Left lung (tissue), 10 donors: ENCODE measurements around the gene CCDC102A. TPM values are rescaled to one million over a fixed set of nuclear protein-coding genes. Genes with fewer than 3 reads are reported as not detected.
A peak's percentile ranks its signal among the peaks of the same experiment; 100 is the strongest.
"Not testable (repeated sequence)": the region's sequence is repeated elsewhere in the genome, so short reads cannot be mapped to it uniquely, and the experiment has no call there.

Experiments
- ATAC-seq: fragments of 200-7000 bp; cut with Tn5 transposase; one replicate; pipeline ENCODE4 v1.9.1; 2020; ENCODE audit warnings: moderate library complexity
- DNase-seq, 4 donors: peaks; one replicate each; pipeline ENCODE4 v3.0.0-alpha.2; 2013 to 2020
- H3K27ac ChIP-seq, 2 donors: fragments of 200-600 bp; sonication (generic) in 1 of 2; one replicate each; pipeline versions ENCODE4 v1.5.0 to v1.8.0; 2020 to 2021
- H3K27me3 ChIP-seq, 2 donors: fragments of 200-600 bp; sonication (generic) in 1 of 2; one replicate each; pipeline versions ENCODE4 v1.5.0 to v1.8.0; 2020 to 2021
- H3K36me3 ChIP-seq, 2 donors: fragments of 200-600 bp; sonication (generic) in 1 of 2; one replicate each; pipeline versions ENCODE4 v1.5.0 to v1.8.0; 2020 to 2021
- H3K4me1 ChIP-seq, 2 donors: fragments of 200-600 bp; one replicate each; pipeline ENCODE4 v1.8.0; 2021
- H3K4me3 ChIP-seq, 2 donors: fragments of 200-600 bp; sonication (generic) in 1 of 2; one replicate each; pipeline versions ENCODE4 v1.5.0 to v1.8.0; 2020 to 2021; ENCODE audit warnings: mild to moderate bottlenecking in 1 of 2
- H3K9me3 ChIP-seq, 2 donors: fragments of 200-600 bp; sonication (generic) in 1 of 2; one replicate each; pipeline versions ENCODE4 v1.5.0 to v1.8.0; 2020 to 2021
- intact Hi-C, 2 donors: fragments of 100-400 bp; cut with DNase I; formaldehyde crosslinking; loops; one replicate each; pipeline versions ENCODE4 v1.11.2 to v1.14.2; 2022
- polyA plus RNA-seq, 6 donors: library from polyadenylated mRNA; unstranded; fragments of 120-200 nt; gene quantifications; one replicate each; pipeline ENCODE4 v1.2.1, GENCODE V29; 2013; ENCODE audit not compliant: insufficient read length in 6 of 6
- total RNA-seq, 2 donors: library from RNA; stranded (reverse); fragmentation: NEBNext Ultra II Directional; extraction: Animal tissue kit (Norgen Biotek cat#: 25700); gene quantifications; one replicate each; pipeline ENCODE4 v1.2.1, GENCODE V29; 2021
- TF ChIP-seq, protein P1 (sequence below), 2 donors: fragments of 200-600 bp; sonication (generic) in 1 of 2; IDR thresholded peaks; one replicate each; pipeline versions ENCODE4 v1.5.0 to v1.8.0; 2021; ENCODE audit warnings: antibody characterized with exemption in 2 of 2
- donor health status: DM: no; HTN: yes; CAD: no.
- donor health status: DM: no; HTN: no; CAD: no.

Gene CCDC102A
- total and polyA plus RNA-seq, 8 donors: 5.2 to 18.4 (median 13.0) TPM

DNA sequence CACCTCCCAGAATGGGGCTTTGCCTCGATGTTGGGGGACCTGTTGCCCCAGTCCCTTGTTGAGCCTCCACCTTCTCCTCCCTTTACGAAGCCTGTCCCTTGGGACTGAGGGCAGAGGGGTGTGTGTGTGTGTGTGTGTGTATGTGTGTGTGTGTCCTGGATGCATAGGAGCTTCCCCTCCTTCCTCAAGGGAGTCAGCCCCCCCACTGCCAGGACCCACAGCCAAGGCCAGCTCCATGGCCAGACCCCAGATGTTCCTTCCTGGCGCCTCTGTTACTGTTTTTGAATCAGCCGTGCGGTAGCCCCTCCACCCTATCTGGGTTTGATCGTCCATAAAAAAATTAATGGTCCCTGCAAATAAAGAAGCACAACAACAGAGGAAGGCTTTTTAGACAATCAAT, 32.4 kb downstream of the CCDC102A start:
- H3K4me3 ChIP-seq: no peak overlapping the region
- H3K36me3 ChIP-seq: no peaks in the 10 kb centered on the region
- TF ChIP-seq, protein P1, sequence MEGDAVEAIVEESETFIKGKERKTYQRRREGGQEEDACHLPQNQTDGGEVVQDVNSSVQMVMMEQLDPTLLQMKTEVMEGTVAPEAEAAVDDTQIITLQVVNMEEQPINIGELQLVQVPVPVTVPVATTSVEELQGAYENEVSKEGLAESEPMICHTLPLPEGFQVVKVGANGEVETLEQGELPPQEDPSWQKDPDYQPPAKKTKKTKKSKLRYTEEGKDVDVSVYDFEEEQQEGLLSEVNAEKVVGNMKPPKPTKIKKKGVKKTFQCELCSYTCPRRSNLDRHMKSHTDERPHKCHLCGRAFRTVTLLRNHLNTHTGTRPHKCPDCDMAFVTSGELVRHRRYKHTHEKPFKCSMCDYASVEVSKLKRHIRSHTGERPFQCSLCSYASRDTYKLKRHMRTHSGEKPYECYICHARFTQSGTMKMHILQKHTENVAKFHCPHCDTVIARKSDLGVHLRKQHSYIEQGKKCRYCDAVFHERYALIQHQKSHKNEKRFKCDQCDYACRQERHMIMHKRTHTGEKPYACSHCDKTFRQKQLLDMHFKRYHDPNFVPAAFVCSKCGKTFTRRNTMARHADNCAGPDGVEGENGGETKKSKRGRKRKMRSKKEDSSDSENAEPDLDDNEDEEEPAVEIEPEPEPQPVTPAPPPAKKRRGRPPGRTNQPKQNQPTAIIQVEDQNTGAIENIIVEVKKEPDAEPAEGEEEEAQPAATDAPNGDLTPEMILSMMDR (IDR thresholded peaks at IDR 0.05): no peak
- peaks cover 3 to 4% of the 10 kb centered on the region in 2 donors for H3K4me1 ChIP-seq
- ATAC-seq (no peak), DNase-seq (peak in 1 of 4 donors; percentile 40)
- no peaks in the 10 kb centered on the region for H3K27me3 ChIP-seq
- no peak overlapping the region for H3K27ac ChIP-seq
- H3K9me3 ChIP-seq: no peaks in the 10 kb centered on the region
- intact Hi-C loops: no loop called here

DNA sequence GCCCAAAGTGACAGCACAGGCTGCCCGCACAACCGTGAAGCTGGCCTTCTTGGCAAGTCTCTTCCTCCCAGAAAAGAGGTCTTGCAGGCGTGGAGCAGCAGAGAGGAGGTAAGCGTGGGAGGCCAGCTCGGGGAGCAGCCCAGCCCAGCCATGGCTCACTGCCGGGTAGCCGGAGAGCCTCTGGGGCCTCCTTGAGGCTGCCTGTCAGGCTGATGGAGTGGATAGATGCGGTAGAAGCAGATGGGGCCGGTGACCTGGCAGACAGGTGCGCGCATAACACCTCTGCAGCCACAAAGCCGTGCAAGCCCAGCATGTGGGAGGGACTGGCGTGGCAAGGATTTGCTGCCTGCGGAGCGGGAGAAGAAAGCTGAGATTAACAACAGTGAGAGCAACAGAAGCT, 33.0 kb downstream of the CCDC102A start:
- TF ChIP-seq, protein P1 (IDR thresholded peaks at IDR 0.05): no peak

DNA sequence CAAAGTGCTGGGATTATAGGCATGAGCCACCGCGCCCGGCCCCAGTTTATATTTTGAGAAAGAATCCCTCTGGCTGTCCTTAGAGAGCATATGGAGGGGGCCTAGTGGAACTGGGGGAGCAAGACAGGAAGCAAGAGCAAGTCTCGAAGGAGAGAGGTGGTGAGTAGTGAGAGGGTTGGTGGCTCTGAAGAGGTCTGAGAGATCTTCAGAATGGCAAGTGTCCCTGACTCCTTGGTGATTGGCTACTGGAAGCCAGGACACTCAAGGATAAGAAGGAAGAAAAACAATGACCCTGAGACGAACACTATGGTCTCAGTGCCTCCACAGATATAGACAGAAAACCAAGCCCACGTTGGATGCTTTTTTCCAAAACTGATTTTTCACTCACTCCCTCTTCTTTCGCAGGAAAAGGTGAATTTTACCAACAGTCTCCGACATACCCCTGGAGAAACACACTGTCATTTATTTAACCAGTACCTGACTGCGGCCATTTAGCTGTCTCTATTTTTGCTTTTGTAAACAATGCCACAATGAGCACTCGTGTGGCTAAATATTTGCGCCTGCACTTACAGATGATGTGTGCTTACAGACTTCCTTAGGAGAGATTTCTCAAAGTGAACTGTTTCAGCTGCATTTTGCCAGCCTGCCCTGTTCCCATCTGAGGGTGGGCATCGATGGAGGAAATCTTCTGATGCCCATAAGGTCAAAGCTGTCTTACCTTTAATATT, 34.2 kb downstream of the CCDC102A start:
- no peaks in the 10 kb centered on the region for H3K9me3 ChIP-seq
- H3K36me3 ChIP-seq: no peaks in the 10 kb centered on the region
- peak overlapping the region in 1 of 2 donors; percentile 59 for H3K27ac ChIP-seq
- ATAC-seq (peak; percentile 82), DNase-seq (no peak)
- intact Hi-C loops: no loop called here
- TF ChIP-seq, protein P1 (IDR thresholded peaks at IDR 0.05): no peak
- peaks cover 3 to 4% of the 10 kb centered on the region in 2 donors for H3K4me1 ChIP-seq
- H3K27me3 ChIP-seq: no peaks in the 10 kb centered on the region
- H3K4me3 ChIP-seq: no peak overlapping the region

More for the DNA sequence above, 33.0 kb downstream of the CCDC102A start:
- Histone ChIP-seq H3K27ac (peak overlapping the region in 1 of 2 donors; percentile 59), H3K36me3 (no peaks in the 10 kb centered on the region), H3K9me3 (no peaks in the 10 kb centered on the region), H3K4me3 (no peak overlapping the region), H3K27me3 (no peaks in the 10 kb centered on the region), H3K4me1 (peaks cover 3 to 4% of the 10 kb centered on the region in 2 donors)
- intact Hi-C loops: no loop called here
- DNase-seq (peak in 2 of 4 donors; percentile 62 to 78), ATAC-seq (peak; percentile 64)

DNA sequence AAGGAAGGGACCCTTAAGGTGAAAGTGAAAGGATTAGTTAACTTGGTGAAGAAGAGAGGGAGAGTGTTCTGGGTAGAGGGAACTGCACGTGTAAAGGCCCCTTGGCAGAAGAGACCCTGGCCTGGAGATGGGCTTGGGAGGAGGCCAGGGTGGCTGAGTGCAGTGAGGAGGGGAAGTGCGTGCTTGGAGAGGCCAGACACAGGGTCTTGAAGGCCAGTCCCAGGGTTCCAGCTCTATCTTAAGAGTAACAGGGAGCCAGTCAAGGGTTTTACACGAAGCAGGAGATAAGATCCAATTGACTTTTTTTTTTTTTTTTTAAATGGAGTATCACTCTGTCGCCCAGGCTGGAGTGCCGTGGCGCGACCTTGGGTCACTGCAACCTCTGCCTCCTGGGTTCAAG, 34.9 kb downstream of the CCDC102A start:
- no peaks in the 10 kb centered on the region for H3K36me3 ChIP-seq
- peak in 1 of 4 donors; percentile 27 for DNase-seq
- TF ChIP-seq, protein P1 (IDR thresholded peaks at IDR 0.05): no peak
- H3K4me3 ChIP-seq: no peak overlapping the region
- peak overlapping the region in 1 of 2 donors; percentile 53 for H3K27ac ChIP-seq
- peak; percentile 23 for ATAC-seq
- peaks cover 3 to 4% of the 10 kb centered on the region in 2 donors for H3K4me1 ChIP-seq
- H3K27me3 ChIP-seq: no peaks in the 10 kb centered on the region
- intact Hi-C loops: no loop called here
- H3K9me3 ChIP-seq: no peaks in the 10 kb centered on the region

DNA sequence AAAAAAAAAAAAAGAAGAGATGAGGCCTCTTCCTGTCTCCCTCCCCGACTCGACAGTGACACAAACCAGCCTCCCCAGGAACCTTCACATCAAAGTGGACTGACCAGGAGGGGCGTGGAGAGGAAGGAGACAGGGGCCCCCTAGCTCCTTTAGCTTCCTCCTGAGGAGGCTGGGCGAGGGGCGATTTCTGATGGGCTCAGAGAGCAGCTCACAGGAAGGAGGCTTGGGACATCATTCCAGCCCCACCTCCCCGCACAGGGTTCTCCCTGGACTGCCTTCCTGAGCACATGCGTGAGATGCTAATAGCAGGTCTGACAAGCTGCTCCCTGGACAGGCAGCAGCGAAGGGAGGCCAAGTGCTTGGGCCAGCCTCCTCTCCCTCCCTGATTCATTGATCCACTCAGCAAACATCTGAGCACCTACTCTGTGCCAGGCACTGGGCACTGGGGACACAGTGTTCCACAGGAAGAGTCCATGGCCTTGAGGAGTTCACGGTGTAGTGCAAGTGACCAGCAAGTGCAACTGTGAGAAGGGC, 35.7 kb downstream of the CCDC102A start:
- TF ChIP-seq, protein P1 (IDR thresholded peaks at IDR 0.05): no peak
- no peak overlapping the region for H3K4me3 ChIP-seq
- H3K27me3 ChIP-seq: no peaks in the 10 kb centered on the region
- no peak overlapping the region for H3K27ac ChIP-seq
- no peaks in the 10 kb centered on the region for H3K36me3 ChIP-seq
- DNase-seq (peak in 1 of 4 donors; percentile 68), ATAC-seq (no peak)
- no peaks in the 10 kb centered on the region for H3K9me3 ChIP-seq
- peaks cover 3 to 4% of the 10 kb centered on the region in 2 donors for H3K4me1 ChIP-seq
- intact Hi-C loops: no loop called here

DNA sequence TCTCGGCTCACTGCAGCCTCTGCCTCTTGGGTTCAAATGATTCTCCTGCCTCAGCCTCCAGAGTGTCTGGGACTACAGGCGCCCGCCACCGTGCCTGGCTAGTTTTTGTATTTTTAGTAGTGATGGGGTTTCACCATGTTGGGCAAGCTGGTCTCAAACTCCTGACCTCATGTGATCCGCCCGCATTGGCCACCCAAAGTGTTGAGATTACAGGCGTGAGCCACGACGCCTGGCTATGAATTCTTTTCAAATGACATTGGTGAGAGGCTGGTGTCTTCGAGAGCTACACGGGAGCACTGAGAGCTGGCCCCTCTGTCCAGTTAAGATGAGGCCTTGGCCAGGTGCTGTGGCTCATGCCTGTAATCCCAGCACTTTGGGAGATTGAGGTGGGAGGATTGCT, 36.4 kb downstream of the CCDC102A start:
- H3K4me1 ChIP-seq, H3K36me3 ChIP-seq, H3K9me3 ChIP-seq, H3K27me3 ChIP-seq, H3K27ac ChIP-seq, H3K4me3 ChIP-seq, ATAC-seq, intact Hi-C loops: not testable (repeated sequence)
- peak in 1 of 4 donors; percentile 31 for DNase-seq
